Heart right ventricle (tissue), 16 donors: ENCODE results near the gene SLC25A42. TPM values are rescaled to one million over a fixed set of nuclear protein-coding genes. Genes with fewer than 3 reads are reported as not detected.
A peak's percentile ranks its signal among the peaks of the same experiment; 100 is the strongest.

Source experiments
- ATAC-seq, 8 donors: fragments of 200-7000 bp; cut with Tn5 transposase; one replicate each; pipeline ENCODE4 v1.9.1; 2020; ENCODE audit warnings: mild to moderate bottlenecking in 8 of 8, moderate library complexity in 8 of 8, moderate number of reproducible peaks in 1 of 8
- DNase-seq, 2 donors: peaks; one replicate each; pipeline ENCODE4 v3.0.0-alpha.2; 2020
- H3K27ac ChIP-seq, 10 donors: fragments of 200-600 bp; sonication (generic) in 2 of 10; one replicate each; pipeline versions ENCODE4 v1.5.0 to v1.8.0; 2020 to 2022; ENCODE audit warnings: mild to moderate bottlenecking in 3 of 10
- H3K27me3 ChIP-seq, 7 donors: fragments of 200-600 bp; one replicate each; pipeline ENCODE4 v1.8.0; 2021 to 2022; ENCODE audit warnings: mild to moderate bottlenecking in 2 of 7
- H3K36me3 ChIP-seq, 9 donors: fragments of 200-600 bp; sonication (generic) in 1 of 9; one replicate each; pipeline versions ENCODE4 v1.5.0 to v1.8.0; 2020 to 2022; ENCODE audit warnings: mild to moderate bottlenecking in 2 of 9
- H3K4me1 ChIP-seq, 9 donors: fragments of 200-600 bp; sonication (generic) in 1 of 9; one replicate each; pipeline versions ENCODE4 v1.5.0 to v1.8.0; 2020 to 2022; ENCODE audit warnings: mild to moderate bottlenecking in 4 of 9
- H3K4me3 ChIP-seq, 10 donors: fragments of 200-600 bp; sonication (generic) in 2 of 10; one replicate each; pipeline versions ENCODE4 v1.5.0 to v1.8.0; 2020 to 2022; ENCODE audit warnings: mild to moderate bottlenecking in 7 of 10, moderate library complexity in 2 of 10
- H3K9me3 ChIP-seq, 11 donors: fragments of 200-600 bp in 10 of 11; sonication (generic) in 2 of 11; one replicate each; pipeline versions ENCODE4 v1.5.0 to v1.8.0; 2013 to 2022; ENCODE audit warnings: mild to moderate bottlenecking in 2 of 11, control low read depth in 1 of 11, moderate library complexity in 1 of 11
- CTCF ChIP-seq, 9 donors: fragments of 200-600 bp; sonication (generic) in 2 of 9; IDR thresholded peaks; one replicate each; pipeline versions ENCODE4 v1.5.0 to v1.8.0; 2021 to 2022; ENCODE audit warnings: antibody characterized with exemption in 9 of 9, mild to moderate bottlenecking in 5 of 9, moderate library complexity in 1 of 9
- WGBS, 2 donors: extraction: QIAGEN DNeasy Blood & Tissue Kit; methylation state at CpG; one replicate each; pipeline ENCODE4 v1.1.7; 2013; ENCODE audit warnings: inconsistent platforms in 1 of 2; 5-methylcytosine and 5-hydroxymethylcytosine counted together
- intact Hi-C, 10 donors: fragments of 100-400 bp; cut with DNase I; formaldehyde crosslinking; loops; one replicate each; pipeline versions ENCODE4 v1.11.1 to v1.14.2; 2022
- polyA plus RNA-seq, 2 donors: library from polyadenylated mRNA; stranded (reverse); fragments of 200-250 nt; gene quantifications; one replicate each; pipeline ENCODE4 v1.2.3, GENCODE V29; 2013
- total RNA-seq, 10 donors: library from RNA; stranded (reverse); fragmentation: NEBNext Ultra II Directional in 3 of 10; extraction: Animal tissue kit (Norgen Biotek cat#: 25700) in 3 of 10; gene quantifications; one replicate each; pipeline versions ENCODE4 v1.2.1 to v1.2.4, GENCODE V29; 2021 to 2023
- donor health status: Arrhythmogenic right ventricular cardiomyopathy.
- donor health status: ischemic (EF 13 %, LVEDD 7.1; RV severe dilation, severe dysfunction).
- donor health status: healthy with polysubstance abuse.
- donor health status: DM: no; HTN: yes; CAD: no.
- donor health status: DM: no; HTN: no; CAD: no.
- donor health status: ischemic (EF 25% LVEDD 6.9; RV normal size, moderate dysfunction).
- donor health status: ischemic (EF 25% LVEDD 5.7; RV mildly dilated, moderate dysfunction).
- donor health status: healthy.
- donor health status: DM: yes; HTN: yes; CAD: no.
- donor health status: Ischemic cardiomyopathy.
- donor health status: ischemic (EF 35%, LVEDD 5.7; RV mildly dilated, moderate dysfunction).
- donor health status: nonischemic (EF 11% LVEDD 7.7; RV severe dilation, severe dysfunction).
- donor health status: DM: yes; HTN: yes; CAD: no.
- donor health status: PGD.
- donor health status: ischemic (EF 29% LVEDD 5.4; RV normal size, mild dysfunction).
- donor health status: nonischemic (EF 23%, LVEDD 6.1; RV moderate dilation, normal function).

SLC25A42 gene
- total and polyA plus RNA-seq, 12 donors: 15.7 to 24.1 (median 18.2) TPM

- WGBS, 2 donors: 71 to 76% methylated on average over 9 of the region's 9 CpGs
- Histone ChIP-seq H3K4me1 (peaks cover 0 to 2% (median 0%) of the 10 kb centered on the region in 9 donors), H3K9me3 (no peaks in the 10 kb centered on the region), H3K4me3 (no peak overlapping the region), H3K27ac (no peak overlapping the region), H3K27me3 (no peaks in the 10 kb centered on the region), H3K36me3 (peaks cover 0 to 23% (median 0%) of the 10 kb centered on the region in 9 donors)
- DNase-seq: peak in 1 of 2 donors; percentile 43
- intact Hi-C loops: no loop called here
- no peak for ATAC-seq
- peak in 8 of 9 donors; percentile 26 to 62 (median 44) for TF ChIP-seq CTCF (IDR thresholded peaks at IDR 0.05)
These were observed 52.2 kb downstream of the SLC25A42 start for GRCh38 chr19:19115954-19116353.

- TF ChIP-seq CTCF (IDR thresholded peaks at IDR 0.05): no peak
- Histone ChIP-seq H3K9me3 (peaks cover 0 to 18% (median 4%) of the 10 kb centered on the region in 11 donors), H3K36me3 (peaks cover 0 to 50% (median 0%) of the 10 kb centered on the region in 9 donors), H3K4me3 (no peak overlapping the region), H3K27ac (no peak overlapping the region), H3K27me3 (no peaks in the 10 kb centered on the region), H3K4me1 (no peaks in the 10 kb centered on the region)
- intact Hi-C loops: no loop called here
- ATAC-seq (peak in 1 of 8 donors; percentile 53), DNase-seq (no peak)
- 90 to 94% methylated on average over 39 of the region's 39 CpGs for WGBS, 2 donors
These were observed 55.8 kb downstream of the SLC25A42 start for GRCh38 chr19:19119325-19120237.

GRCh38 chr19:19120308-19121231, 56.8 kb downstream of the SLC25A42 start:
- intact Hi-C loops: no loop called here
- no peaks in the 10 kb centered on the region for H3K27me3 ChIP-seq
- peaks cover 0 to 18% (median 4%) of the 10 kb centered on the region in 11 donors for H3K9me3 ChIP-seq
- no peak overlapping the region for H3K4me3 ChIP-seq
- peaks cover 0 to 50% (median 0%) of the 10 kb centered on the region in 9 donors for H3K36me3 ChIP-seq
- DNase-seq (peak in 1 of 2 donors; percentile 48), ATAC-seq (peak in 7 of 8 donors; percentile 19 to 75 (median 54))
- 61 to 63% methylated on average over 35 to 39 of the region's 39 CpGs for WGBS, 2 donors
- no peak overlapping the region for H3K27ac ChIP-seq
- H3K4me1 ChIP-seq: no peaks in the 10 kb centered on the region
- TF ChIP-seq CTCF (IDR thresholded peaks at IDR 0.05): no peak

- no peak for TF ChIP-seq CTCF (IDR thresholded peaks at IDR 0.05)
- ATAC-seq: no peak
- peaks cover 0 to 50% (median 0%) of the 10 kb centered on the region in 9 donors for H3K36me3 ChIP-seq
These were observed 57.6 kb downstream of the SLC25A42 start for GRCh38 chr19:19121371-19121770.

More at GRCh38 chr19:19121371-19121770, 57.6 kb downstream of the SLC25A42 start:
- 85 to 87% methylated on average over 10 of the region's 10 CpGs for WGBS, 2 donors
- Histone ChIP-seq H3K4me1 (no peaks in the 10 kb centered on the region), H3K27me3 (no peaks in the 10 kb centered on the region), H3K4me3 (no peak overlapping the region), H3K9me3 (peaks cover 0 to 18% (median 4%) of the 10 kb centered on the region in 11 donors), H3K27ac (no peak overlapping the region)
- intact Hi-C loops: no loop called here
- no peak for DNase-seq
